Germinal center (tissue), 1 donor: Measurements from ENCODE around the gene U2AF2.

Source experiments
- DNase-seq: peaks from one replicate; pipeline ENCODE4 v3.0.0; 2012; ENCODE audit warnings: mixed read lengths, low spot score

U2AF2 gene

GRCh38 chr19:55654868-55655647 is at the start of gene U2AF2:
Gene U2AF2 (plus strand): TSS chr19:55655035. CDS start chr19:55655105, 70 bp downstream.
- peak; percentile 95 for DNase-seq

- DNase-seq, result peak; percentile 95
These were observed 49.6 kb upstream of the U2AF2 start for GRCh38 chr19:55605207-55605636.

- peak; percentile 68 for DNase-seq
These were observed 49.0 kb upstream of the U2AF2 start, which contains the start of gene ZNF865 for GRCh38 chr19:55605637-55606470. Gene ZNF865 (plus strand): TSS chr19:55605647. CDS start chr19:55613619, 7,972 bp downstream.

- DNase-seq, result no peak
These were observed 48.4 kb upstream of the U2AF2 start for GRCh38 chr19:55606471-55606787.

- DNase-seq, result no peak
These were observed 48.0 kb upstream of the U2AF2 start for GRCh38 chr19:55606817-55607216.

- no peak for DNase-seq
These were observed 45.5 kb upstream of the U2AF2 start for GRCh38 chr19:55609326-55609725.

- DNase-seq, result no peak
These were observed 43.4 kb upstream of the U2AF2 start for GRCh38 chr19:55611300-55611982.

GRCh38 chr19:55611983-55612645 is 42.7 kb upstream of the U2AF2 start:
- DNase-seq, result no peak

- DNase-seq, result no peak
These were observed 41.4 kb upstream of the U2AF2 start for GRCh38 chr19:55613396-55613795.

GRCh38 chr19:55613930-55614710 is 40.7 kb upstream of the U2AF2 start:
- DNase-seq, result no peak

- DNase-seq, result no peak
These were observed 39.9 kb upstream of the U2AF2 start for GRCh38 chr19:55614711-55615542.

GRCh38 chr19:55615543-55616394 is 39.1 kb upstream of the U2AF2 start:
- DNase-seq, result no peak

GRCh38 chr19:55616395-55616875 is 38.4 kb upstream of the U2AF2 start:
- DNase-seq, result no peak

- no peak for DNase-seq
These were observed 37.4 kb upstream of the U2AF2 start for GRCh38 chr19:55617426-55617825.

GRCh38 chr19:55618426-55618825 is 36.4 kb upstream of the U2AF2 start:
- no peak for DNase-seq

- no peak for DNase-seq
These were observed 35.5 kb upstream of the U2AF2 start for GRCh38 chr19:55619286-55619685.

GRCh38 chr19:55620410-55621204 is 34.2 kb upstream of the U2AF2 start:
- DNase-seq, result no peak

GRCh38 chr19:55621205-55621672 is 33.6 kb upstream of the U2AF2 start:
- DNase-seq, result no peak
